IMR-90 (cell line): Measurements from ENCODE around the gene CXorf65. TPM values are rescaled to one million over a fixed set of nuclear protein-coding genes. Genes with fewer than 3 reads are reported as not detected.

Source experiments
- ATAC-seq: fragments of 200-7000 bp; cut with Tn5 transposase; 2 replicates; pipeline ENCODE4 v1.9.1; 2020; ENCODE audit warnings: low read depth, mild to moderate bottlenecking, moderate library complexity
- BruUV-seq: library from RNA; stranded (reverse); fragments of 400-500 nt; replicated peaks from 2 replicates; lab custom pipeline; 2021; lab: Mats Ljungman, UMichigan
- CTCF ChIA-PET: fragments of 300-600 bp; formaldehyde crosslinking; extraction: SDS; loops from one replicate; lab custom pipeline; 2021; ENCODE audit warnings: antibody characterized with exemption; lab: Yijun Ruan, JAX
- POLR2A ChIA-PET: fragments of 300-600 bp; sonication (Branson Sonifier 250); formaldehyde crosslinking; loops from one replicate; lab custom pipeline; 2022; ENCODE audit warnings: antibody characterized with exemption; ENCODE audit not compliant: unreplicated experiment; lab: Charles Lee
- DNase-seq: peaks from one replicate; pipeline ENCODE4 v3.0.0; 2013
- H2AFZ ChIP-seq: replicated peaks from 2 replicates; pipeline ENCODE3; 2013; ENCODE audit warnings: low read length, mild to moderate bottlenecking; ENCODE audit not compliant: poor library complexity
- H2AK5ac ChIP-seq: 2 replicates; pipeline ENCODE4 v1.6.1; 2013; ENCODE audit warnings: low read depth, low read length, inconsistent platforms
- H2AK9ac ChIP-seq: replicated peaks from 2 replicates; pipeline ENCODE3; 2013; ENCODE audit warnings: mild to moderate bottlenecking, low read depth, low read length, moderate library complexity; ENCODE audit not compliant: poor library complexity
- H2BK120ac ChIP-seq: 2 replicates; pipeline ENCODE4 v1.6.1; 2013; ENCODE audit warnings: low read depth, low read length, inconsistent platforms
- H2BK15ac ChIP-seq: 3 replicates; pipeline ENCODE4 v1.6.1; 2013; ENCODE audit warnings: low read depth, low read length, inconsistent platforms
- H2BK20ac ChIP-seq: 2 replicates; pipeline ENCODE4 v1.6.1; 2013; ENCODE audit warnings: low read depth, mild to moderate bottlenecking, inconsistent platforms, low read length, moderate library complexity
- H2BK5ac ChIP-seq: 2 replicates; pipeline ENCODE4 v1.6.1; 2013; ENCODE audit warnings: mild to moderate bottlenecking, low read depth, low read length, inconsistent platforms; ENCODE audit not compliant: poor library complexity, severe bottlenecking
- H3K14ac ChIP-seq: replicated peaks from 2 replicates; pipeline ENCODE4 v1.6.1; 2013; ENCODE audit warnings: low read depth, low read length, inconsistent platforms
- H3K18ac ChIP-seq: 2 replicates; pipeline ENCODE4 v1.6.1; 2013; ENCODE audit warnings: low read depth, low read length, control low read depth
- H3K23ac ChIP-seq: 2 replicates; pipeline ENCODE4 v1.6.1; 2013; ENCODE audit warnings: low read depth, low read length, inconsistent platforms
- H3K27ac ChIP-seq: 2 replicates; pipeline ENCODE4 v1.5.1; 2013; ENCODE audit warnings: mild to moderate bottlenecking, control low read depth, low read length; ENCODE audit not compliant: insufficient read depth
- H3K27me3 ChIP-seq: 2 replicates; pipeline ENCODE4 v1.6.1; 2013; ENCODE audit warnings: low read length; ENCODE audit not compliant: control insufficient read depth, insufficient read depth
- H3K36me3 ChIP-seq: 2 replicates; pipeline ENCODE4 v1.6.1; 2013; ENCODE audit warnings: low read length, mixed read lengths; ENCODE audit not compliant: control insufficient read depth, insufficient read depth
- H3K4ac ChIP-seq: 2 replicates; pipeline ENCODE4 v1.6.1; 2013; ENCODE audit warnings: low read depth, low read length, inconsistent platforms
- H3K4me1 ChIP-seq: 2 replicates; pipeline ENCODE4 v1.6.1; 2013; ENCODE audit warnings: low read length, mixed read lengths; ENCODE audit not compliant: control insufficient read depth, insufficient read depth
- H3K4me2 ChIP-seq: 2 replicates; pipeline ENCODE4 v1.6.1; 2013; ENCODE audit warnings: low read depth, mild to moderate bottlenecking, control low read depth, low read length, moderate library complexity
- H3K4me3 ChIP-seq: 2 replicates; pipeline ENCODE4 v1.5.1; 2013; ENCODE audit warnings: low read depth, mild to moderate bottlenecking, control low read depth, low read length, moderate library complexity; ENCODE audit not compliant: insufficient read depth
- H3K56ac ChIP-seq: 2 replicates; pipeline ENCODE4 v1.6.1; 2013; ENCODE audit warnings: low read length, inconsistent platforms; ENCODE audit not compliant: insufficient read depth; ENCODE audit errors: extremely low read depth
- H3K79me1 ChIP-seq, 2 experiments: 2 replicates each; pipeline ENCODE4 v1.6.1; 2013; ENCODE audit warnings: low read length in 2 of 2, inconsistent platforms in 1 of 2, low read depth in 1 of 2
- H3K9ac ChIP-seq: 2 replicates; pipeline ENCODE4 v1.6.1; 2013; ENCODE audit warnings: low read depth, low read length, control low read depth
- H3K9me1 ChIP-seq: 2 replicates; pipeline ENCODE4 v1.6.1; 2013; ENCODE audit warnings: low read length, inconsistent platforms; ENCODE audit not compliant: insufficient read depth
- H3K9me3 ChIP-seq: 2 replicates; pipeline ENCODE4 v1.6.1; 2013; ENCODE audit warnings: low read length; ENCODE audit not compliant: control insufficient read depth, insufficient read depth
- H4K20me1 ChIP-seq: 2 replicates; pipeline ENCODE4 v1.6.1; 2013; ENCODE audit warnings: low read length, inconsistent platforms; ENCODE audit not compliant: insufficient read depth
- H4K5ac ChIP-seq: 2 replicates; pipeline ENCODE4 v1.6.1; 2013; ENCODE audit warnings: mild to moderate bottlenecking, low read depth, low read length, control low read depth
- H4K8ac ChIP-seq, 2 experiments: 2 replicates each; pipeline ENCODE4 v1.6.1; 2013; ENCODE audit warnings: low read depth in 2 of 2, low read length in 2 of 2, control low read depth in 1 of 2, inconsistent platforms in 1 of 2
- H4K91ac ChIP-seq: 2 replicates; pipeline ENCODE4 v1.6.1; 2013; ENCODE audit warnings: low read depth, low read length, inconsistent platforms; ENCODE audit not compliant: insufficient read depth
- BHLHE40 ChIP-seq: fragments of 150-350 bp; IDR thresholded peaks from 2 replicates; pipeline ENCODE4 v1.6.1; 2016; ENCODE audit warnings: mild to moderate bottlenecking, low read depth, low read length
- CEBPB ChIP-seq: IDR thresholded peaks from 2 replicates; pipeline ENCODE4 v1.6.1; 2012; ENCODE audit warnings: low read depth, low read length, improper control_type of control experiment
- CHD1 ChIP-seq: IDR thresholded peaks from 2 replicates; pipeline ENCODE4 v1.6.1; 2012; ENCODE audit warnings: low read depth, low read length, improper control_type of control experiment
- CTCF ChIP-seq: conservative IDR thresholded peaks from 2 replicates; pipeline ENCODE4 v1.5.1; 2012; ENCODE audit warnings: mild to moderate bottlenecking, low read depth, low read length, improper control_type of control experiment
- ELK1 ChIP-seq: fragments of 150-350 bp; IDR thresholded peaks from 2 replicates; pipeline ENCODE4 v1.6.1; 2016; ENCODE audit warnings: low read depth, mild to moderate bottlenecking, low read length, moderate library complexity, borderline replicate concordance
- FOS ChIP-seq: fragments of 150-350 bp; IDR thresholded peaks from 2 replicates; pipeline ENCODE4 v1.6.1; 2016; ENCODE audit warnings: low read depth, low read length
- MAFK ChIP-seq: IDR thresholded peaks from 2 replicates; pipeline ENCODE4 v1.6.1; 2012; ENCODE audit warnings: low read depth, low read length, improper control_type of control experiment
- MAZ ChIP-seq: IDR thresholded peaks from 2 replicates; pipeline ENCODE4 v1.6.1; 2012; ENCODE audit warnings: low read depth, mild to moderate bottlenecking, low read length, improper control_type of control experiment, moderate library complexity, borderline replicate concordance
- MXI1 ChIP-seq: IDR thresholded peaks from 2 replicates; pipeline ENCODE4 v1.6.1; 2012; ENCODE audit warnings: low read depth, mild to moderate bottlenecking, low read length, moderate library complexity, borderline replicate concordance
- NFE2L2 ChIP-seq: fragments of 150-350 bp; IDR thresholded peaks from 2 replicates; pipeline ENCODE4 v1.6.1; 2016; ENCODE audit warnings: low read depth, mild to moderate bottlenecking, low read length
- POLR2A ChIP-seq: IDR thresholded peaks from 2 replicates; pipeline ENCODE4 v1.6.1; 2012; ENCODE audit warnings: mild to moderate bottlenecking, low read depth, low read length
- RAD21 ChIP-seq: IDR thresholded peaks from 2 replicates; pipeline ENCODE4 v1.6.1; 2012; ENCODE audit warnings: low read length, improper control_type of control experiment
- RCOR1 ChIP-seq: IDR thresholded peaks from 2 replicates; pipeline ENCODE4 v1.6.1; 2012; ENCODE audit warnings: mild to moderate bottlenecking, low read length, improper control_type of control experiment; ENCODE audit not compliant: insufficient replicate concordance
- RFX5 ChIP-seq: IDR thresholded peaks from 2 replicates; pipeline ENCODE4 v1.8.0; 2012; ENCODE audit warnings: low read depth, mild to moderate bottlenecking, low read length, moderate library complexity
- SMC3 ChIP-seq: fragments of 150-350 bp; IDR thresholded peaks from 2 replicates; pipeline ENCODE4 v1.6.1; 2016; ENCODE audit warnings: low read depth, mild to moderate bottlenecking, antibody characterized with exemption, low read length, moderate library complexity
- USF2 ChIP-seq: fragments of 150-350 bp; IDR thresholded peaks from 2 replicates; pipeline ENCODE4 v1.6.1; 2017; ENCODE audit warnings: mild to moderate bottlenecking, antibody characterized with exemption, low read length, low read depth
- WGBS, 2 experiments: methylation state at CpG; one replicate each; pipeline versions ENCODE4 v1.1.5 to v1.1.7; 2013; ENCODE audit warnings: missing lambda C conversion rate in 2 of 2; ENCODE audit not compliant: insufficient read length in 1 of 2; ENCODE audit errors: extremely low coverage in 2 of 2; 5-methylcytosine and 5-hydroxymethylcytosine counted together
- dilution Hi-C: fragments of 300-500 bp; cut with HindIII; formaldehyde crosslinking; loops from one replicate; pipeline ENCODE4 v1.14.3; 2018; ENCODE audit warnings: low sequenced_read_pairs; ENCODE audit not compliant: unreplicated experiment
- in situ Hi-C: fragments of 300-500 bp; cut with MboI; formaldehyde crosslinking; loops from 3 replicates; pipeline ENCODE4 v1.14.3; 2019; ENCODE audit warnings: low sequenced_read_pairs, inconsistent platforms, mixed read lengths
- intact Hi-C: fragments of 100-400 bp; cut with micrococcal nuclease; formaldehyde crosslinking; loops from 2 replicates; pipeline ENCODE4 v1.10.0; 2022
- polyA plus RNA-seq, 3 experiments: library from polyadenylated mRNA; depleted of rRNA; stranded (reverse); fragments of >200 nt; gene quantifications; 2 replicates each; pipeline ENCODE4 v1.2.3, GENCODE V29; 2012; ENCODE audit warnings: low replicate concordance in 1 of 3
- total RNA-seq: library from RNA; depleted of rRNA; stranded (reverse); fragments of >200 nt; gene quantifications from 2 replicates; pipeline ENCODE4 v1.2.3, GENCODE V29; 2012

Gene CXorf65
- total and polyA plus RNA-seq, 2 of the 4 experiments (the other 2 are of a cell fraction), result not detected

- POLR2A ChIA-PET, result interaction anchor here (0.6 kb wide), 1 partner anchor 269 kb away, joined by 5 read pairs; no protein-coding TSS in a partner anchor
Measured at GRCh38 chrX:71067712-71068043, 38.9 kb downstream of the CXorf65 start.

More at GRCh38 chrX:71067712-71068043, 38.9 kb downstream of the CXorf65 start:
- peak overlapping the region; percentile 88 for H3K23ac ChIP-seq
- H3K27ac ChIP-seq, result peak overlapping the region; percentile 91
- peak overlapping the region; percentile 66 for H2AK9ac ChIP-seq
- H3K36me3 ChIP-seq, result peaks cover 2% of the 10 kb centered on the region; the same call in 1 of the 2 replicates
- CTCF ChIA-PET, result interaction anchor here (0.6 kb wide), 1 partner anchor 37 kb away, joined by 3 read pairs; no protein-coding TSS in a partner anchor
- H2AK5ac ChIP-seq, result no peak overlapping the region
- intact Hi-C loops, result loop anchor here (2.0 to 5.0 kb wide), 2 partner anchors 29 to 60 kb away; no protein-coding TSS in a partner anchor
- DNase-seq, result no peak
- H4K20me1 ChIP-seq, result no peaks in the 10 kb centered on the region
- H3K14ac ChIP-seq, result peak overlapping the region; percentile 86
- no TSS peak for BruUV-seq
- TF ChIP-seq MAFK (no peak), POLR2A (no peak; the same call in 1 of the 2 replicates), USF2 (no peak), FOS (no peak), CTCF (no peak), CEBPB (no peak), BHLHE40 (no peak), MAZ (no peak), CHD1 (no peak), MXI1 (no peak), RFX5 (no peak), SMC3 (no peak), ELK1 (no peak), RCOR1 (no peak), RAD21 (no peak), NFE2L2 (no peak)
- peak overlapping the region; percentile 70; the same call in 1 of the 2 replicates for H4K5ac ChIP-seq
- peak overlapping the region; percentile 53 for H4K91ac ChIP-seq
- H2BK20ac ChIP-seq, result no peak overlapping the region
- H3K9me3 ChIP-seq, result no peaks in the 10 kb centered on the region
- H3K9me1 ChIP-seq, result no peaks in the 10 kb centered on the region
- peak overlapping the region; percentile 86 for H2BK5ac ChIP-seq
- H3K4me3 ChIP-seq, result peak overlapping the region; percentile 85
- peak; percentile 5 for ATAC-seq
- H3K56ac ChIP-seq, result peak overlapping the region; percentile 63
- H2BK15ac ChIP-seq, result peak overlapping the region; percentile 42; the same call in 1 of the 3 replicates
- no peaks in the 10 kb centered on the region for H3K4me1 ChIP-seq
- H3K18ac ChIP-seq, result peak overlapping the region; percentile 6
- peak overlapping the region; percentile 66 for H3K4me2 ChIP-seq
- no peaks in the 10 kb centered on the region for H3K27me3 ChIP-seq
- peak overlapping the region; percentile 75 for H3K9ac ChIP-seq
- peak overlapping the region; percentile 52 for H3K4ac ChIP-seq
- H2AFZ ChIP-seq, result peak overlapping the region; percentile 90
- H4K8ac ChIP-seq, result peak overlapping the region; percentile 88 to 89; a peak in 3 of 4 replicates
- in situ Hi-C loops, result no loop called here
- dilution Hi-C loops, result no loop called here
- H3K79me1 ChIP-seq, result no peaks in the 10 kb centered on the region
- H2BK120ac ChIP-seq, result peak overlapping the region; percentile 13; the same call in 1 of the 2 replicates
- 15% methylated on average over 6 of the region's 10 CpGs; no CpG with 5 or more reads in 1 of the 2 experiments for WGBS, 2 experiments
